K562 (cell line): Measurements from ENCODE around the gene CCDC9. TPM values are rescaled to one million over a fixed set of nuclear protein-coding genes. Genes with fewer than 3 reads are reported as not detected.
A peak's percentile ranks its signal among the peaks of the same experiment; 100 is the strongest.

Source experiments
- ATAC-seq: fragments of 200-7000 bp; cut with Tn5 transposase; 3 replicates; pipeline ENCODE4 v1.9.1; 2020; ENCODE audit warnings: moderate library complexity
- BruUV-seq: library from RNA; stranded (reverse); fragments of 400-500 nt; replicated peaks from 2 replicates; lab custom pipeline; 2021; lab: Mats Ljungman, UMichigan
- CTCF ChIA-PET: fragments of 300-600 bp; formaldehyde crosslinking; extraction: SDS; loops from one replicate; lab custom pipeline; 2021; ENCODE audit warnings: low intra/inter-chr PET ratio; lab: Yijun Ruan, JAX
- POLR2A ChIA-PET: fragments of 300-600, 350-650 bp; sonication (Branson Sonifier 250); formaldehyde crosslinking; extraction: SDS; loops from one replicate; lab custom pipeline; 2021; ENCODE audit warnings: antibody characterized with exemption, inconsistent platforms; lab: Yijun Ruan, JAX
- DNase-seq, 4 experiments: peaks; one replicate each; pipeline versions ENCODE4 v3.0.0 to v3.0.0-alpha.2; 2011 to 2018; ENCODE audit warnings: low spot score in 3 of 4, mixed read lengths in 3 of 4; ENCODE audit errors: extremely low read depth in 1 of 4
- FAIRE-seq: peaks from 2 replicates; lab custom pipeline; 2011; peaks lifted over from hg19 to GRCh38; lab: Jason Lieb, UNC
- H2AFZ ChIP-seq: 2 replicates; pipeline ENCODE4 v1.6.0; 2011; ENCODE audit warnings: low read depth, low read length, control low read depth, inconsistent platforms
- H3K27ac ChIP-seq: fragments of 200-600 bp; 3 replicates; pipeline ENCODE4 v1.8.0; 2011; ENCODE audit warnings: low read depth, mild to moderate bottlenecking, control low read depth, inconsistent platforms, low read length, moderate library complexity, mixed read lengths; ENCODE audit errors: extremely low read depth
- H3K27me3 ChIP-seq, 2 experiments: fragments of 300-600 bp in 1 of 2; 2 replicates in 1 of 2; 3 replicates in 1 of 2; pipeline versions ENCODE4 v1.6.0 to v1.8.0; 2011; ENCODE audit warnings: inconsistent platforms in 2 of 2, low read length in 2 of 2, mild to moderate bottlenecking in 1 of 2, mixed read lengths in 1 of 2, moderate library complexity in 1 of 2; ENCODE audit not compliant: control insufficient read depth in 2 of 2, insufficient read depth in 2 of 2
- H3K36me3 ChIP-seq: fragments of 300-600 bp; 3 replicates; pipeline ENCODE4 v1.8.0; 2011; ENCODE audit warnings: mild to moderate bottlenecking, low read length, inconsistent platforms; ENCODE audit not compliant: control insufficient read depth, insufficient read depth
- H3K4me1 ChIP-seq, 2 experiments: fragments of 200-600 bp in 1 of 2; replicated peaks in 1 of 2; 2 replicates in 1 of 2; 3 replicates in 1 of 2; pipeline versions ENCODE4 v1.5.1 to v1.8.0; 2011; ENCODE audit warnings: inconsistent platforms in 2 of 2, low read length in 2 of 2, mild to moderate bottlenecking in 1 of 2, mixed read lengths in 1 of 2, moderate library complexity in 1 of 2; ENCODE audit not compliant: control insufficient read depth in 2 of 2, insufficient read depth in 2 of 2
- H3K4me2 ChIP-seq: 2 replicates; pipeline ENCODE4 v1.6.1; 2011; ENCODE audit warnings: low read length, control low read depth, inconsistent platforms, mixed read lengths; ENCODE audit not compliant: insufficient read depth
- H3K4me3 ChIP-seq: fragments of 200-600 bp; sonication (generic), shearing (Covaris generic); 2 replicates; pipeline ENCODE4 v1.5.1; 2016; ENCODE audit warnings: control low read depth, inconsistent platforms
- H3K79me2 ChIP-seq: fragments of 200-600 bp; 3 replicates; pipeline ENCODE4 v1.8.0; 2011; ENCODE audit warnings: low read length, inconsistent platforms; ENCODE audit not compliant: control insufficient read depth, insufficient read depth
- H3K9ac ChIP-seq, 2 experiments: 2 replicates each; pipeline versions ENCODE4 v1.6.0 to v1.6.1; 2011; ENCODE audit warnings: low read depth in 2 of 2, low read length in 2 of 2, control low read depth in 1 of 2, inconsistent platforms in 1 of 2, mild to moderate bottlenecking in 1 of 2, mixed read lengths in 1 of 2; ENCODE audit not compliant: insufficient read depth in 1 of 2
- H3K9me1 ChIP-seq: one replicate; pipeline ENCODE4 v1.6.0; 2011; ENCODE audit warnings: inconsistent platforms, mild to moderate bottlenecking, low read length, moderate library complexity; ENCODE audit not compliant: control insufficient read depth, insufficient read depth
- H3K9me3 ChIP-seq: replicated peaks from 2 replicates; pipeline ENCODE4 v1.5.1; 2011; ENCODE audit warnings: low read depth, low read length, inconsistent platforms; ENCODE audit not compliant: control insufficient read depth, insufficient read depth
- H4K20me1 ChIP-seq: replicated peaks from 2 replicates; pipeline ENCODE4 v1.6.1; 2011; ENCODE audit warnings: low read length, inconsistent platforms, mixed read lengths; ENCODE audit not compliant: control insufficient read depth, insufficient read depth
- AFF1 ChIP-seq, 2 experiments: fragments of 450-650 bp; IDR thresholded peaks; 2 replicates each; pipeline ENCODE4 v1.6.1; 2018; ENCODE audit warnings: mild to moderate bottlenecking in 2 of 2, low read depth in 1 of 2; ENCODE audit not compliant: partially characterized antibody in 2 of 2
- CHD4 ChIP-seq: fragments of 200-600 bp; sonication (generic); IDR thresholded peaks from 3 replicates; pipeline ENCODE4 v1.6.1; 2012; ENCODE audit warnings: low read depth, mild to moderate bottlenecking, mixed read lengths, low read length, inconsistent platforms; ENCODE audit not compliant: insufficient read depth, insufficient replicate concordance, poor library complexity, severe bottlenecking
- E2F8 ChIP-seq: fragments of 450-650 bp; IDR thresholded peaks from 2 replicates; pipeline ENCODE4 v1.7.1; 2018; ENCODE audit warnings: mild to moderate bottlenecking, low read depth; ENCODE audit not compliant: partially characterized antibody
- HDAC1 ChIP-seq, 2 experiments: fragments of 450-650 bp; IDR thresholded peaks; 2 replicates each; pipeline ENCODE4 v1.6.1; 2016 to 2017; ENCODE audit warnings: inconsistent platforms in 1 of 2, mild to moderate bottlenecking in 1 of 2, moderate library complexity in 1 of 2
- KDM5B ChIP-seq: fragments of 200-600 bp; sonication (generic); IDR thresholded peaks from 2 replicates; pipeline ENCODE4 v1.6.1; 2012; ENCODE audit warnings: low read depth, mild to moderate bottlenecking, moderate library complexity, low read length, control low read depth, inconsistent platforms; ENCODE audit not compliant: insufficient replicate concordance
- MEIS2 ChIP-seq: fragments of 450-650 bp; IDR thresholded peaks from 2 replicates; pipeline ENCODE4 v1.6.1; 2014; ENCODE audit warnings: mild to moderate bottlenecking; ENCODE audit not compliant: partially characterized antibody
- NBN ChIP-seq: fragments of 450-650 bp; IDR thresholded peaks from 2 replicates; pipeline ENCODE4 v1.6.1; 2016; ENCODE audit warnings: low read depth, mild to moderate bottlenecking
- NELFE ChIP-seq: IDR thresholded peaks from 2 replicates; pipeline ENCODE4 v1.6.1; 2011; ENCODE audit warnings: mild to moderate bottlenecking; ENCODE audit not compliant: insufficient read depth, insufficient read length
- SLC30A9 ChIP-seq: fragments of 250-450 bp; sonication (Bioruptor Pico); IDR thresholded peaks from 2 replicates; pipeline ENCODE4 v1.8.0; 2022; ENCODE audit warnings: mild to moderate bottlenecking, moderate library complexity
- TBP ChIP-seq: optimal IDR thresholded peaks from 2 replicates; pipeline ENCODE3; 2011; ENCODE audit warnings: low read depth, low read length, improper control_type of control experiment
- WGBS: fragments of 100-300 bp; shearing (Covaris generic); methylation state at CpG from one replicate; pipeline ENCODE4 v1.1.6; 2016; ENCODE audit warnings: low coverage, mixed read lengths; ENCODE audit not compliant: insufficient coverage; ENCODE audit errors: missing lambda C conversion rate; 5-methylcytosine and 5-hydroxymethylcytosine counted together
- in situ Hi-C: fragments of 300-500 bp; cut with MboI; formaldehyde crosslinking; loops from 4 replicates; pipeline ENCODE4 v1.15.0; 2018; ENCODE audit warnings: inconsistent platforms, mixed read lengths
- intact Hi-C: fragments of 100-400 bp; cut with micrococcal nuclease; formaldehyde crosslinking; loops from 2 replicates; pipeline ENCODE4 v1.14.2; 2022
- polyA plus RNA-seq, 8 experiments: library from polyadenylated mRNA; depleted of rRNA in 4 of 8; stranded (reverse) in 5 of 8; unstranded in 3 of 8; fragments of >200 nt; fragmentation: Nextera tagmentation in 2 of 8; fragmentation: Illumina TruSeq in 1 of 8; extraction: Ambion mirVana in 2 of 8; extraction: Trizol in 1 of 8; gene quantifications; 2 replicates each; pipeline versions ENCODE4 v1.2.1 to v1.2.3, GENCODE V29; 2011 to 2014; ENCODE audit warnings: inconsistent platforms in 1 of 8, missing spikeins in 1 of 8
- total RNA-seq, 7 experiments: library from RNA; depleted of rRNA in 6 of 7; stranded (reverse); fragments of >200 nt in 6 of 7; fragmentation: Illumina TruSeq in 2 of 7; extraction: Trizol in 2 of 7; gene quantifications; 2 replicates each; pipeline versions ENCODE4 v1.2.1 to v1.2.3, GENCODE V29; 2011 to 2021; ENCODE audit warnings: low replicate concordance in 1 of 7
- TF ChIP-seq, protein P1 (sequence below): fragments of 200-400 bp; formaldehyde crosslinking; IDR thresholded peaks from 2 replicates; pipeline ENCODE4 v1.6.1; 2017; ENCODE audit warnings: mild to moderate bottlenecking, low read depth, low read length, moderate library complexity

Gene CCDC9
- total and polyA plus RNA-seq, 9 of the 15 experiments (the other 6 are each of a cell fraction or from before 2014, with no cell fraction given), result 0.23 to 38.6 (median 8.4) TPM

- no peaks in the 10 kb centered on the region for H3K27me3 ChIP-seq
- no peak overlapping the region; the same call in 1 of the 2 replicates for H3K4me2 ChIP-seq
- ChIA-PET CTCF (interaction anchor here (0.6 to 1.8 kb wide), 3 partner anchors 79 to 130 kb away, joined by 3 to 8 read pairs (median 4); no protein-coding TSS in a partner anchor), POLR2A (interaction anchor here (0.6 to 3.1 kb wide), 3 partner anchors 9 to 57 kb away, joined by 3 to 13 read pairs (median 4); partner anchors contain the start of gene INAFM1)
- intact Hi-C loops (loop anchor here (2.0 to 5.0 kb wide), 2 partner anchors 106 to 143 kb away; no protein-coding TSS in a partner anchor), in situ Hi-C loops (no loop called here)
- H4K20me1 ChIP-seq, result 0 out of 2 replicates have a peak, but pooled peaks cover 4% of the 10 kb centered on the region
- WGBS, result 27% methylated on average over 8 of the region's 9 CpGs
- no peaks in the 10 kb centered on the region for H3K79me2 ChIP-seq
- no peak overlapping the region for H3K9ac ChIP-seq
- DNase-seq (peak; percentile 34 to 79 (median 43)), ATAC-seq (peak; percentile 44; the same call in 2 of the 3 replicates), FAIRE-seq (peak; percentile 84)
- H2AFZ ChIP-seq, result no peak overlapping the region
- H3K9me3 ChIP-seq, result no peaks in the 10 kb centered on the region
- H3K27ac ChIP-seq, result no peak overlapping the region
- peaks cover 2 to 6% of the 10 kb centered on the region in 2 experiments; a peak in 4 of 5 replicates for H3K4me1 ChIP-seq
- H3K9me1 ChIP-seq, result no peaks in the 10 kb centered on the region
- peaks cover 5% of the 10 kb centered on the region; the same call in 1 of the 3 replicates for H3K36me3 ChIP-seq
- no TSS peak for BruUV-seq
- no peak overlapping the region for H3K4me3 ChIP-seq
- TF ChIP-seq NELFE (no peak), KDM5B (no peak), CHD4 (no peak), SLC30A9 (no peak), MEIS2 (peak; percentile 75), E2F8 (peak; percentile 54), NBN (0 out of 2 replicates have a peak, but pooled peaks have one; percentile 19), HDAC1 (IDR thresholded peaks at IDR 0.05) (peak in 1 of 2 experiments; percentile 30; a peak in 1 of 4 replicates), TBP (no peak), AFF1 (IDR thresholded peaks at IDR 0.05; ENCODE audit: low read depth in 1 of 2, partially characterized antibody in 2 of 2) (no peak)
- TF ChIP-seq, protein P1, sequence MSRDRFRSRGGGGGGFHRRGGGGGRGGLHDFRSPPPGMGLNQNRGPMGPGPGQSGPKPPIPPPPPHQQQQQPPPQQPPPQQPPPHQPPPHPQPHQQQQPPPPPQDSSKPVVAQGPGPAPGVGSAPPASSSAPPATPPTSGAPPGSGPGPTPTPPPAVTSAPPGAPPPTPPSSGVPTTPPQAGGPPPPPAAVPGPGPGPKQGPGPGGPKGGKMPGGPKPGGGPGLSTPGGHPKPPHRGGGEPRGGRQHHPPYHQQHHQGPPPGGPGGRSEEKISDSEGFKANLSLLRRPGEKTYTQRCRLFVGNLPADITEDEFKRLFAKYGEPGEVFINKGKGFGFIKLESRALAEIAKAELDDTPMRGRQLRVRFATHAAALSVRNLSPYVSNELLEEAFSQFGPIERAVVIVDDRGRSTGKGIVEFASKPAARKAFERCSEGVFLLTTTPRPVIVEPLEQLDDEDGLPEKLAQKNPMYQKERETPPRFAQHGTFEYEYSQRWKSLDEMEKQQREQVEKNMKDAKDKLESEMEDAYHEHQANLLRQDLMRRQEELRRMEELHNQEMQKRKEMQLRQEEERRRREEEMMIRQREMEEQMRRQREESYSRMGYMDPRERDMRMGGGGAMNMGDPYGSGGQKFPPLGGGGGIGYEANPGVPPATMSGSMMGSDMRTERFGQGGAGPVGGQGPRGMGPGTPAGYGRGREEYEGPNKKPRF, result no peak
Measured at GRCh38 chr19:47284324-47284899, 28.1 kb downstream of the CCDC9 start.
